PC-9 (cell line): ENCODE data around the gene ZNF316. TPM values are rescaled to one million over a fixed set of nuclear protein-coding genes. Genes with fewer than 3 reads are reported as not detected.
A peak's percentile ranks its signal among the peaks of the same experiment; 100 is the strongest.

Experiments used
- BruUV-seq: library from RNA; stranded (reverse); fragments of 400-500 nt; replicated peaks from 2 replicates; lab custom pipeline; 2021; lab: Mats Ljungman, UMichigan
- CTCF ChIA-PET: fragments of 300-600 bp; sonication (Branson Sonifier 250); formaldehyde crosslinking; loops from one replicate; lab custom pipeline; 2022; ENCODE audit warnings: antibody characterized with exemption; lab: Charles Lee
- POLR2A ChIA-PET: fragments of 300-600 bp; sonication (Branson Sonifier 250); formaldehyde crosslinking; loops from one replicate; lab custom pipeline; 2022; ENCODE audit warnings: antibody characterized with exemption; ENCODE audit not compliant: unreplicated experiment; lab: Charles Lee
- DNase-seq, 2 experiments: peaks; one replicate each; pipeline versions ENCODE4 v3.0.0 to v3.0.0-alpha.2; 2015 to 2022; ENCODE audit warnings: mixed read lengths in 1 of 2
- H2AFZ ChIP-seq: fragments of 200-600 bp; sonication (generic); 2 replicates; pipeline ENCODE4 v1.8.1; 2017; ENCODE audit warnings: antibody characterized with exemption
- H3F3A ChIP-seq: fragments of 200-600 bp; sonication (generic); 2 replicates; pipeline ENCODE4 v1.8.1; 2017; ENCODE audit warnings: antibody characterized with exemption, mild to moderate bottlenecking, low read depth; ENCODE audit not compliant: insufficient read depth
- H3K27ac ChIP-seq: fragments of 200-600 bp; sonication (generic); 2 replicates; pipeline ENCODE4 v1.6.1; 2016; ENCODE audit warnings: mixed run types
- H3K27me3 ChIP-seq: fragments of 200-600 bp; sonication (generic); 2 replicates; pipeline ENCODE4 v1.6.1; 2016; ENCODE audit warnings: low read depth, mixed run types; ENCODE audit not compliant: insufficient read depth
- H3K36me3 ChIP-seq: fragments of 200-600 bp; sonication (generic); 2 replicates; pipeline ENCODE4 v1.6.1; 2016; ENCODE audit warnings: low read depth, mixed run types
- H3K4me1 ChIP-seq: fragments of 200-600 bp; sonication (generic); replicated peaks from 2 replicates; pipeline ENCODE4 v1.6.1; 2016; ENCODE audit warnings: mixed run types; ENCODE audit not compliant: insufficient read depth
- H3K4me2 ChIP-seq: fragments of 200-600 bp; sonication (generic); 2 replicates; pipeline ENCODE4 v1.6.1; 2017; ENCODE audit warnings: mixed run types
- H3K4me3 ChIP-seq: fragments of 200-600 bp; sonication (generic); 2 replicates; pipeline ENCODE4 v1.6.1; 2016; ENCODE audit warnings: mixed run types
- H3K79me2 ChIP-seq: fragments of 200-600 bp; sonication (generic); 2 replicates; pipeline ENCODE4 v1.6.1; 2017; ENCODE audit warnings: low read depth, mixed run types
- H3K9me2 ChIP-seq: fragments of 200-600 bp; sonication (generic); 2 replicates; pipeline ENCODE4 v1.8.1; 2017; ENCODE audit warnings: mild to moderate bottlenecking; ENCODE audit not compliant: insufficient read depth
- H3K9me3 ChIP-seq: fragments of 200-600 bp; sonication (generic); 2 replicates; pipeline ENCODE4 v1.8.1; 2016; ENCODE audit warnings: low read depth; ENCODE audit not compliant: insufficient read depth
- H4K20me1 ChIP-seq: fragments of 200-600 bp; sonication (generic); 2 replicates; pipeline ENCODE4 v1.8.1; 2017; ENCODE audit not compliant: insufficient read depth
- CTCF ChIP-seq: fragments of 200-600 bp; sonication (generic); conservative IDR thresholded peaks from 2 replicates; pipeline ENCODE4 v1.6.1; 2017; ENCODE audit warnings: mixed run types, antibody characterized with exemption, mild to moderate bottlenecking, moderate library complexity
- EZH2 ChIP-seq: fragments of 200-600 bp; sonication (generic); IDR thresholded peaks from 2 replicates; pipeline ENCODE4 v1.8.0; 2017; ENCODE audit warnings: antibody characterized with exemption, low read depth
- intact Hi-C: fragments of 100-400 bp; cut with micrococcal nuclease; formaldehyde crosslinking; loops from one replicate; pipeline ENCODE4 v1.10.0; 2022; ENCODE audit not compliant: unreplicated experiment
- total RNA-seq: library from RNA; stranded (reverse); gene quantifications from 2 replicates; pipeline ENCODE4 v1.2.3, GENCODE V29; 2021

Gene ZNF316
- total RNA-seq, 1 experiment from 2014 or later = 28.4 TPM

GRCh38 chr7:6613706-6614105 is 23.4 kb upstream of the ZNF316 start:
- Histone ChIP-seq H2AFZ (no peak overlapping the region), H3K4me2 (0 out of 2 replicates have a peak overlapping the region, but pooled peaks have one; percentile 4), H3K36me3 (no peaks in the 10 kb centered on the region), H3K9me3 (no peaks in the 10 kb centered on the region), H3K4me3 (no peak overlapping the region), H3K79me2 (no peaks in the 10 kb centered on the region), H3K4me1 (0 out of 2 replicates have a peak, but pooled peaks cover 14% of the 10 kb centered on the region), H3F3A (peaks cover 28% of the 10 kb centered on the region; the same call in 1 of the 2 replicates), H3K27me3 (no peaks in the 10 kb centered on the region), H3K9me2 (no peaks in the 10 kb centered on the region), H4K20me1 (no peaks in the 10 kb centered on the region), H3K27ac (no peak overlapping the region)
- BruUV-seq = no TSS peak
- ChIA-PET POLR2A (no interaction called here), CTCF (no interaction called here)
- intact Hi-C loops = no loop called here
- peak in 1 of 2 experiments; percentile 42 for DNase-seq
- TF ChIP-seq CTCF = no peak
- no peak for TF ChIP-seq EZH2

- H3K4me2 ChIP-seq = peak within 1 kb of the TSS; percentile 84
- intact Hi-C loops = no loop called here
- no peaks in the 10 kb centered on the region for H3K79me2 ChIP-seq
- ChIA-PET POLR2A (interaction anchor here (0.6 kb wide), 2 partner anchors 41 to 396 kb away, joined by 3 to 18 read pairs; no protein-coding TSS in a partner anchor), CTCF (no interaction called here)
- peaks cover 24% of the 10 kb centered on the region; the same call in 1 of the 2 replicates for H3F3A ChIP-seq
- no peak within 1 kb of the TSS for H3K27ac ChIP-seq
- peak within 1 kb of the TSS; percentile 85 for H2AFZ ChIP-seq
- H3K9me2 ChIP-seq = no peaks in the 10 kb centered on the region
- H3K4me1 ChIP-seq = 0 out of 2 replicates have a peak, but pooled peaks cover 14% of the 10 kb centered on the region
- H3K9me3 ChIP-seq = no peaks in the 10 kb centered on the region
- BruUV-seq = no TSS peak
- no peak for TF ChIP-seq CTCF
- TF ChIP-seq EZH2 = no peak
- no peak for DNase-seq
- peak within 1 kb of the TSS; percentile 83 for H3K4me3 ChIP-seq
- no peaks in the 10 kb centered on the region for H3K36me3 ChIP-seq
- H4K20me1 ChIP-seq = no peaks in the 10 kb centered on the region
- H3K27me3 ChIP-seq = no peaks in the 10 kb centered on the region
Measured at GRCh38 chr7:6614953-6615722, 22.0 kb upstream of the ZNF316 start, which contains the start of gene ZNF853. ZNF853 (plus strand) TSS chr7:6615610; CDS start chr7:6616175, 565 bp downstream.

- Histone ChIP-seq H4K20me1 (no peaks in the 10 kb centered on the region), H3K27ac (no peak overlapping the region), H3K9me2 (no peaks in the 10 kb centered on the region), H3K36me3 (no peaks in the 10 kb centered on the region), H3K27me3 (no peaks in the 10 kb centered on the region), H3K9me3 (no peaks in the 10 kb centered on the region), H3K4me2 (peak overlapping the region; percentile 84), H3K79me2 (no peaks in the 10 kb centered on the region), H3K4me3 (peak overlapping the region; percentile 83), H2AFZ (peak overlapping the region; percentile 85), H3F3A (peaks cover 16% of the 10 kb centered on the region; the same call in 1 of the 2 replicates), H3K4me1 (0 out of 2 replicates have a peak, but pooled peaks cover 14% of the 10 kb centered on the region)
- TF ChIP-seq CTCF = no peak
- no peak for TF ChIP-seq EZH2
- peak; percentile 52 to 69 for DNase-seq
- ChIA-PET POLR2A (no interaction called here), CTCF (no interaction called here)
- BruUV-seq = no TSS peak
- intact Hi-C loops = no loop called here
Measured at GRCh38 chr7:6615723-6616555, 21.2 kb upstream of the ZNF316 start.
